GM12891 (cell line): Measurements from ENCODE around the gene ZDHHC11B.

Experiments used
- PAX5 ChIP-seq: IDR thresholded peaks from 2 replicates; pipeline ENCODE4 v1.6.1; 2011; ENCODE audit warnings: low read length, moderate library complexity, mild to moderate bottlenecking; ENCODE audit not compliant: insufficient read depth, severe bottlenecking
- POLR2A ChIP-seq: IDR thresholded peaks from 2 replicates; pipeline ENCODE4 v1.6.1; 2011; ENCODE audit warnings: low read depth, low read length, control low read depth
- POLR2AphosphoS5 ChIP-seq: IDR thresholded peaks from 2 replicates; pipeline ENCODE4 v1.6.1; 2011; ENCODE audit warnings: low read depth, low read length, control low read depth
- POU2F2 ChIP-seq: IDR thresholded peaks from 2 replicates; pipeline ENCODE4 v1.6.1; 2011; ENCODE audit warnings: low read depth, mild to moderate bottlenecking, control low read depth, low read length, moderate library complexity
- TAF1 ChIP-seq: IDR thresholded peaks from 2 replicates; pipeline ENCODE4 v1.6.1; 2011; ENCODE audit warnings: low read depth, low read length, control low read depth

DNA sequence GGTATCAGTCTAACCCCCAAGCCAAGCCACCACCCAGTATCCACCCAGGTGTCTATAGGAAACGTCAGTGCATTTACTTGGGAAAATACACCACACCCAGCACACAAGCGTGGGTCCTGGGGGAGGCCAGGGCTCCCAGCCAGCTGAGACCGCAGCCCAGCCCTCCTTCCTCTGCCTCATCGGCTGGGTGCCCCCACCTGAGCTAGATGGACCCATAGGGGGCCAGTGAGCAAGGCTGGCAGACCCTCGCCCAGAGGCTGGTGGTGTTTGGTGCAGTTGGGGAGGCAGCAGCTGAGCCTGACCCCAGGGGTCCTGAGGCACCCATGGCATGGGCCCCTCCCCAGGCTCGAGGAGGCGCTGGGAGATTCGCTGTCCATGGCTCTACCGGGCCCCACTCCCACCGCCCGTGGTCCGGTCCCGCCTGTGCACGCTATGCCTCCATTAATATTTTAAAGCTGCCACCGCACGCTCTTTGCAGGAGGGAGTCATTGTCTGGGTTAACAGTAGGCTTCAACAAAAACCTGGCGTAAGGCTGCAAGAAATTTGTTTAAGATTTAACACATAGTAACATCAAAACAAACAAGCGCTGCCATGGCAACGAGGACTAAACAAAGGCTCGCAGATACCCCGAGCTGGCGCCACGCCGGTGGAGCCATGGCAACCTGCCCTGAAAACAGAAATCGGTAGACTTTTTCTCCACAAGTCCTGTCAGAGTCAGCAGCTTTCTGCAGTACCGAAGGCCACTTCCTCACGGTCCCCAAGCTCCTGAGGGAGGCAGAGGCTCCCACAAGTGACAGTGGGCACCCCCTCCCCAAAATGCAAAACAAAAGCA lies 112.0 kb downstream of the ZDHHC11B start:
- TF ChIP-seq POLR2AphosphoS5, result no peak
- no peak for TF ChIP-seq POLR2A
- no peak for TF ChIP-seq TAF1
- no peak for TF ChIP-seq POU2F2
- TF ChIP-seq PAX5, result no peak
